IPS-20b (cell line): ENCODE results near the gene COPS6.
A peak's percentile ranks its signal among the peaks of the same experiment; 100 is the strongest.

Experiments used
- H3K27ac ChIP-seq: one replicate; pipeline ENCODE4 v1.5.1; 2013; ENCODE audit warnings: low read length
- H3K27me3 ChIP-seq: 2 replicates; pipeline ENCODE4 v1.6.1; 2013; ENCODE audit warnings: mild to moderate bottlenecking, low read length, inconsistent platforms; ENCODE audit not compliant: insufficient read depth
- H3K36me3 ChIP-seq: 2 replicates; pipeline ENCODE4 v1.6.1; 2013; ENCODE audit warnings: low read depth, mild to moderate bottlenecking, inconsistent platforms, low read length, moderate library complexity; ENCODE audit not compliant: insufficient read depth
- H3K4me1 ChIP-seq: 2 replicates; pipeline ENCODE4 v1.6.1; 2013; ENCODE audit warnings: mild to moderate bottlenecking, control low read depth, inconsistent platforms, low read length, moderate library complexity; ENCODE audit not compliant: insufficient read depth
- H3K4me3 ChIP-seq: 2 replicates; pipeline ENCODE4 v1.5.1; 2013; ENCODE audit warnings: mild to moderate bottlenecking, low read length, inconsistent platforms
- H3K9ac ChIP-seq: 2 replicates; pipeline ENCODE4 v1.6.1; 2013; ENCODE audit warnings: low read depth, mild to moderate bottlenecking, inconsistent platforms, low read length, moderate library complexity
- H3K9me3 ChIP-seq: 2 replicates; pipeline ENCODE4 v1.6.1; 2013; ENCODE audit warnings: mild to moderate bottlenecking, low read depth, low read length, inconsistent platforms; ENCODE audit not compliant: insufficient read depth

COPS6 gene

DNA sequence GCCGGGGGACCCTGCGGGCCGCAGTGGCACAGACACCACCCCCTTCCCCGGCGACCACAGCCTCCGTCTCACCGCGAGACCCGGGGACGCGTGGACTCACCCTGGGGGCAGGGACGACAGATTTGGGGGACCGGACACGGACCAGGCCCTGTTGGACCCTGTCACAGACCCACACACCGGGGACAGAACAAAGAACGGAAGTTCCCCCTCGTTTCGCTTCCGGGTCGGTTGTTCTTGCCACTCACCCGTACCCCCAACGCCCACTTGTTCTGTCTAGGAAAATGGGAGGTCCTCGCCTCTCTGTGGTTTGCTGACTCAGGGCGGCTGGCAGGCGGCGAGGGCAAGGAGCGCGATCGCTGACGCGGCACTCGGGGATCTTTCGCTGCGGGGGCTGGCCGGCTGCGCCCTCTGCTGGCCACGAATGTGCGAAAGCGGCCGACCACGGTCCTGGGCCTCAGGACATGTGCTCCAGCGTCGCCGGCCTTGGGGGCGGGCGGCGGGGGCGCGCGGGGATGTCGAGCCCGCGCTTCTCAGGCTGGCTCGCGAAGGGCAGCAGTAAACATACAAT is 7.2 kb upstream of the COPS6 start, which contains the start of gene ZNF3:
Gene ZNF3 (minus strand): TSS at position 189 of the 568 bp plus-strand sequence. CDS start 4,366 bp downstream, outside the sequence.
- Histone ChIP-seq H3K4me1 (peaks cover 8% of the 10 kb centered on the region; the same call in 1 of the 2 replicates), H3K27me3 (no peaks in the 10 kb centered on the region), H3K27ac (peak within 1 kb of the TSS; percentile 79), H3K9me3 (no peaks in the 10 kb centered on the region; the same call in 1 of the 2 replicates), H3K4me3 (peak within 1 kb of the TSS; percentile 100), H3K9ac (peak within 1 kb of the TSS; percentile 100), H3K36me3 (peaks cover 35% of the 10 kb centered on the region)

DNA sequence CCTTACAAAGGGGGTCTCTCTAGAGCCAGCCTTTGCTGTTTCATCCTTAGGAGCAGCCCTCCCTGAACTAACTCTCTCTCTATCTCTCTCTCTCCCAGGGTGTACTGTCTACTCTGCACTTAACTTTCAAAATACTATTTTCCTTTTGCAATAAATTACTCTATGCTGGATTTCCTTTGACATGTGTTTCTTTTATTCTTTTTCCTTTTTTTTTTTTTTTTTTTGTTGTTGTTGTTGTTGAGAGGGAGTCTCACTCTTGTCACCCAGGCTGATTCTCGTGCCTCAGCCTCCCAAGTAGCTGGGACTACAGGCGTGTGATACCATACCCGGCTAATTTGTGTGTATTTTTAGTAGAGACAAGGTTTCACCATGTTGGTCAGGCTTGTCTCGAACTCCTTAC is 5.8 kb upstream of the COPS6 start:
- no peaks in the 10 kb centered on the region for H3K27me3 ChIP-seq
- H3K36me3 ChIP-seq = peaks cover 22% of the 10 kb centered on the region
- H3K4me3 ChIP-seq = peak overlapping the region; percentile 68; the same call in 1 of the 2 replicates
- no peak overlapping the region for H3K27ac ChIP-seq
- H3K4me1 ChIP-seq = peaks cover 8% of the 10 kb centered on the region; the same call in 1 of the 2 replicates
- no peak overlapping the region; the same call in 1 of the 2 replicates for H3K9ac ChIP-seq
- H3K9me3 ChIP-seq = no peaks in the 10 kb centered on the region

DNA sequence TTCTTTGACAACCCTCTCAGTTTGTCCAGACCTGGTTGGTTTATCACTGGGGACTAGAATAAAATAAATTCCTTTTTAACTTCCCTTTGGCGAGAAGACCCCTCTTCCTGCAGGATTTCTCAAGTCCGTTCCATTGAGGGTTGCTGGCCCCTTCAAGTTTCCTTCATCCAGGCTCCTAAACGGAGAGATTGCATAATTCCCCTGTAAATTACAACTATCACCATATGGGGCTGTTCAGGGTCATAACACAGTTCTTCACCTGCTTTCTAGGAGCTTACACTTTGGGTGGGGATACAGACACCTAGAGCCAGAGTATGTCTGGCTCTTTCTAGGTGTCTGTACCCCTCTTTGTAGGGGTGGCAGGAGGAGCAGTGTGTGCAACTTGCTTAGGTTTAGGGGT is 3.3 kb upstream of the COPS6 start:
- Histone ChIP-seq H3K4me1 (peaks cover 8% of the 10 kb centered on the region; the same call in 1 of the 2 replicates), H3K4me3 (no peak overlapping the region), H3K9me3 (no peaks in the 10 kb centered on the region), H3K36me3 (peaks cover 3% of the 10 kb centered on the region), H3K27ac (no peak overlapping the region), H3K9ac (no peak overlapping the region), H3K27me3 (no peaks in the 10 kb centered on the region)

DNA sequence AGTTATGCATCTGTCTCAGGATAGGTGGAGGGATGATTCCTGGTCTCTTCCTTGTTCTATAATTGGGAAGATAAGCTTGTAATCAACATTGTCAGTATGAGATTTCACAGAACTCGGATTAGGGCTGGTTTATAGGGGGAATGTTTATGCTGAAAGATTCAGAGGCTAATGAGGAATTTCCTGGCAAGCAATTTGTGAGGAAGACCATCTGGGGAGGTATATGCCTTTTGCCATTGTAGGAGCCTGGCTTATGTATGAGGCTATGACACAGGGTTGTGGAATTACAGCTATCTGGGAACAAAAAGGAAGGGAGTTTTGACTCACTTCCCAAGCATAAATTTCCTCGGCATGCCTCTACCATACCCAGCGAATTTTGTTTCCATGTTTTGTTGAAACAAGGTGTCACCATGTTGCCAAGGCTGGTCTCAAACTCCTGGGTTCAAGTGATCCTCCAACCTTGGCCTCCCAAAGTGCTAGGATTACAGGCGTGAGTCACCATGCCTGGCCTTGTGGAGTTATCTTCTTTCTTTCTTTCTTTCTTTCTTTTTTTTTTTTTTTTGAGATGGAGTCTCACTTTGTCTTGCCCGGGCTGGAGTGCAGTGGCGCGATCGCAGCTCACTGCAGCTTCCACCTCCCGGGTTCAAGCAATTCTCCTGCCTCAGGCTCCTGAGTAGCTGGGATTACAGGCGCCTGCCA is 1.6 kb upstream of the COPS6 start:
- Histone ChIP-seq H3K36me3 (peaks cover 20% of the 10 kb centered on the region), H3K9me3 (no peaks in the 10 kb centered on the region), H3K27ac (no peak overlapping the region), H3K27me3 (no peaks in the 10 kb centered on the region), H3K9ac (no peak overlapping the region), H3K4me1 (peaks cover 8% of the 10 kb centered on the region; the same call in 1 of the 2 replicates), H3K4me3 (no peak overlapping the region)

DNA sequence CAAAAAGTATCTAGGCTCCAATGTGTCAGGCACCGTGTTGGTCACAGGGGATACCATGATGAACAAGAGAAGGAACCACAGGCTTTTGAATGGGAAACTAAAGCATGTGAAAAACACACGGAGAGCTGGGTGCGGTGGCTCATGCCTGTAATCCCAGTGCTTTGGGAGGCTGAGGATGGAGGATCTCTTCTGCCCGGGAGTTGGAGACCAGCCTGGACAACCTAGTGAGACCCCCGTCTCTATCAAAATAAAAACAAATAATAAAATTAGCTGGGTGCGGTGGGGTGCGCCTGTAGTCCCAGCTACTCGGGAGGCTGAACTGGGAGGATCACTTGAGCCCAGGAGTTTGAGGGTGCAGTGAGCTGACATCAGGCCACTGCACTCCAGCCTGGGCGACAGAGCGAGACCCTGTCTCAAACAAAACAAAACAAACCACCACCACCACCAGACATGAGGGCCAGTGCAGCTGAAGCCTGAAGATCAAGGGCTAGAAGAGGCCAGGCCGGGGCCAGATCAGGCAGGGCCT is 611 bp upstream of the COPS6 start:
- H3K4me3 ChIP-seq = peak overlapping the region; percentile 92
- no peaks in the 10 kb centered on the region for H3K27me3 ChIP-seq
- peaks cover 2% of the 10 kb centered on the region; the same call in 1 of the 2 replicates for H3K4me1 ChIP-seq
- H3K9me3 ChIP-seq = no peaks in the 10 kb centered on the region
- H3K27ac ChIP-seq = peak overlapping the region; percentile 30
- peaks cover 30% of the 10 kb centered on the region for H3K36me3 ChIP-seq
- peak overlapping the region; percentile 92 for H3K9ac ChIP-seq

DNA sequence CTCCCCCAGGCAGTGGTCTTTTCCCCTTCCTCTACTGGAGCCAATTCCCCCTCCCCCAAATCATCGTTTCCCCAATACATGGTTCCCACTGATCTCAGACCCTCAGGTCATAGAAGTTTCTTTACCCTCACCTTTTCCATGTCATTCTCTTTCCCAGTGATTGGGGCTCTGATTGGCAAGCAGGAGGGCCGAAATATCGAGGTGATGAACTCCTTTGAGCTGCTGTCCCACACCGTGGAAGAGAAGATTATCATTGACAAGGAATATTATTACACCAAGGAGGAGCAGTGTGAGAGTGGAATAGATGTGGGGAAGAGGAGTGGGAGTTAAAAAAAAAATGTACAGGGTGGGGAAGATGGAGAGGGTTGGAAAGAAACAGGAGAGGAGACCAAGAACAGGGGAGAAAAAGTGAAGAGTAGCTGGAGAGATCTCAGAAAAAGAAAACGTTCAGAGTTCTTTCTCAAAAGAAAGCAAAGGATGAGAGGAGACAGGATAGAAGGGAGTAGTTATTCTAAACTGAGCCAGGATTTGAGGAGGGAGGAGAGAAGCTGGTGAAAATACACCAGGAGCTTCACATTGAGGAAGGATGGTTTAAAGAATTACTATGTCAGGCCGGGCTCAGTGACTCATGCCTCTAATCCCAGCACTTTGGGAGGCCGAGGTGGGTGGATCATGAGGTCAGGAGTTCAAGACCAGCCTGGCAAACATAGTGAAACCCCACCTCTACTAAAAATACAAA is 858 bp downstream of the COPS6 start:
- Histone ChIP-seq H3K36me3 (peaks cover 45% of the 10 kb centered on the region), H3K27ac (no peak overlapping the region), H3K4me1 (no peaks in the 10 kb centered on the region; the same call in 1 of the 2 replicates), H3K9ac (peak overlapping the region; percentile 92), H3K9me3 (no peaks in the 10 kb centered on the region), H3K4me3 (peak overlapping the region; percentile 92), H3K27me3 (no peaks in the 10 kb centered on the region)

DNA sequence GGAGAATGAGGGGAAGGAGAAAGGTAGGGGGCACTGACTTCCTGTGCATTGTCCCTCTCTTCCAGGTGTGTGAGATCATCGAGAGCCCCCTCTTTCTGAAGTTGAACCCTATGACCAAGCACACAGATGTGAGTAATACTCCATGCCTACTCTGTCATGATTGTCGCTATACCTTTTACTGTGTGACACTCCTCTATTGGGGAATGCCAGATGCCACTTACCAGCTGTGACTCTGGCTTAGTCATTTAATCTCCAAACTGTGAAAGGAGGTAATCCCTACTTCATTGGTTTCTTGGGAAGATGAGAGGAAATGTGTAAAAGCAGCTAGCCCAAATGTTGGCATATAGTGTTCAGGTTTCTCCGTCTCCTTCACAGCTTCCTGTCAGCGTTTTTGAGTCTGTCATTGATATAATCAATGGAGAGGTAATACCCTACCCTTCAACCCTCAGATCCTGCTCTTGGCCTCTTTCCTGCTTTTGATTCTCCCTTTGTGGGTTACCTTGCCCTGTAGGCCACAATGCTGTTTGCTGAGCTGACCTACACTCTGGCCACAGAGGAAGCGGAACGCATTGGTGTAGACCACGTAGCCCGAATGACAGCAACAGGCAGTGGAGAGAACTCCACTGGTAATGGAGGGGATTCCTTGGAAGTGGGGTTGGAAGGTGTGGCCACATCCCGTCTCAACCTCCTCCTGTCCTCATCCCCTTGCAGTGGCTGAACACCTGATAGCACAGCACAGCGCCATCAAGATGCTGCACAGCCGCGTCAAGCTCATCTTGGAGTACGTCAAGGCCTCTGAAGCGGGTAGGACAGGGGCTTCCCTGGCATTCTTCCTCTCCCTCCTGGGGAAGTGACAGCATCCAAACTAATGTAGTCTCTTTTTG is 2.0 kb downstream of the COPS6 start:
- H3K4me3 ChIP-seq = no peak overlapping the region
- H3K36me3 ChIP-seq = peaks cover 56% of the 10 kb centered on the region
- no peak overlapping the region for H3K27ac ChIP-seq
- no peaks in the 10 kb centered on the region; the same call in 1 of the 2 replicates for H3K4me1 ChIP-seq
- no peaks in the 10 kb centered on the region for H3K27me3 ChIP-seq
- no peaks in the 10 kb centered on the region for H3K9me3 ChIP-seq
- H3K9ac ChIP-seq = no peak overlapping the region

DNA sequence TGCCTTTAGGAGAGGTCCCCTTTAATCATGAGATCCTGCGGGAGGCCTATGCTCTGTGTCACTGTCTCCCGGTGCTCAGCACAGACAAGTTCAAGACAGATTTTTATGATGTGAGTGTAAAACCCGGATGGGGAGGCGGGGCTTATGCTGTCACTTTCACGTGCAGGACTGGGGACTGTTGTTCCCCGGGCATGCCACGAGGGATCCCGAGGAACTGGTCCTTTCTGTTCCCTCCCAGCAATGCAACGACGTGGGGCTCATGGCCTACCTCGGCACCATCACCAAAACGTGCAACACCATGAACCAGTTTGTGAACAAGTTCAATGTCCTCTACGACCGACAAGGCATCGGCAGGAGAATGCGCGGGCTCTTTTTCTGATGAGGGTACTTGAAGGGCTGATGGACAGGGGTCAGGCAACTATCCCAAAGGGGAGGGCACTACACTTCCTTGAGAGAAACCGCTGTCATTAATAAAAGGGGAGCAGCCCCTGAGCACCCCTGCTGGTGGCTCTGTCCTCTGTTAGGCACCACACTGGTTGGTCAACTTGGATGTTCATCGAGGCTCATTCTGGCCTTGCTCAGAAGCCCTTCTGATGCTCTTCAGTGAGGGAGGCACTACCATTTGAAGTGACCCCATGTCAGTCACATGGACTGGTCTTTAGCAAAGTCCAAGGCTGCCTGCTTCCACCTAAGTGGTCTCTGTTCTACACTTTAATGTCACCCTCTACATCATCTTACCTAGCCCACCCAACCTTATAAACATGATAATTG is 2.8 kb downstream of the COPS6 start:
- H3K9ac ChIP-seq = no peak overlapping the region
- H3K4me3 ChIP-seq = no peak overlapping the region
- no peaks in the 10 kb centered on the region for H3K9me3 ChIP-seq
- no peaks in the 10 kb centered on the region; the same call in 1 of the 2 replicates for H3K4me1 ChIP-seq
- peaks cover 64% of the 10 kb centered on the region for H3K36me3 ChIP-seq
- no peak overlapping the region for H3K27ac ChIP-seq
- H3K27me3 ChIP-seq = no peaks in the 10 kb centered on the region

DNA sequence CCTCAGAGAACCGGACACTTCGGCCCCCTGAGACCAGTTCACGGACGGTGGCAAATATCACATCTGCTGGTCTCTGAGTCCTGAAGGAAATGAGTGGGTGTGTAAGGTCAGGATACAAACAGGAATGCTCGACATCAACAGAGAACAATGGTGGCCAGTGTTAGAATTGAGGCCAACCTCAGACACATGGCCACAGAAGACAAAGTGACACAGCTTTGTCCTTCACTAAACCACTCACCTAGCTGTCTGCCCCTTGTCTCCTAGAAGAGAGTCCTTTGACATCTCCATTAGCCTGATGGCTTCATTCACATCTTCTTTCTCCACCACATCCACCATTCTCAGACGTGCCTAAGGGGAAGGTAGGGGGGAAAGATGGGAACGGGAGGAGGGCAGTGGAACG is 4.3 kb downstream of the COPS6 start:
- Histone ChIP-seq H3K9me3 (no peaks in the 10 kb centered on the region), H3K36me3 (peaks cover 79% of the 10 kb centered on the region), H3K4me3 (no peak overlapping the region), H3K27me3 (no peaks in the 10 kb centered on the region), H3K9ac (no peak overlapping the region), H3K4me1 (no peaks in the 10 kb centered on the region; the same call in 1 of the 2 replicates), H3K27ac (no peak overlapping the region)

DNA sequence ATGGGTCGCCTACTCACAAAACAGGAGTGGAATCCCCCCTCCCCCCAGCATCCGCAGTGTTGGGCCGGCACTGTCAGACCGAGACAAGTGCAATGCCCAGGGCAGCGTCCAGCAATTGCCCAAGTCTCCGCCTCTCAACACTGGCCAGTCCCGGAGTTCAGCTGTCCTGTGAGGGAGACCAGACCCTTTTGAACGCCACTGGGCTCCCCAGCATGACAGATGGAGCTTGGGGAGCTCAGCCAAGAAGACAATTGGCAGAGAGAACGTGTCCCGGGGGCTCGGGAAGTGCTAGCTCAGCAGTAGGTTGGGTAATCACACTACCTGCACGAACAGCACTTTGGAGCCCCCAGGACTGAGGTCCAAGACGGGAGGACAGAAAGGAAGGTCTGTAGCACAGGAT is 4.7 kb downstream of the COPS6 start:
- Histone ChIP-seq H3K27me3 (no peaks in the 10 kb centered on the region), H3K9me3 (no peaks in the 10 kb centered on the region), H3K9ac (no peak overlapping the region), H3K4me1 (no peaks in the 10 kb centered on the region; the same call in 1 of the 2 replicates), H3K4me3 (no peak overlapping the region), H3K36me3 (peaks cover 83% of the 10 kb centered on the region), H3K27ac (no peak overlapping the region)
